ENCODE measurements around the gene C17orf107.
"Not testable (repeated sequence)": the region's sequence is repeated elsewhere in the genome, so short reads cannot be mapped to it uniquely, and the experiment has no call there.

The C17orf107 gene

GRCh38 chr17:4899341-4900230 lies at the start of gene C17orf107:
C17orf107 (plus strand) TSS chr17:4899536; CDS start chr17:4899763, 227 bp downstream.
- peak; percentile 29 for DNase-seq

GRCh38 chr17:4850246-4850645 lies 49.1 kb upstream of the C17orf107 start:
- no peak for DNase-seq

GRCh38 chr17:4851084-4851483 lies 48.3 kb upstream of the C17orf107 start:
- no peak for DNase-seq

- no peak for DNase-seq
Measured at GRCh38 chr17:4852567-4853207, 46.6 kb upstream of the C17orf107 start.

GRCh38 chr17:4853208-4853671 lies 46.1 kb upstream of the C17orf107 start:
- DNase-seq = no peak

GRCh38 chr17:4854111-4854681 lies 45.1 kb upstream of the C17orf107 start:
- no peak for DNase-seq

- no peak for DNase-seq
Measured at GRCh38 chr17:4856271-4856936, 42.9 kb upstream of the C17orf107 start.

GRCh38 chr17:4856937-4857314 lies 42.4 kb upstream of the C17orf107 start:
- DNase-seq = no peak

GRCh38 chr17:4857347-4857746 lies 42.0 kb upstream of the C17orf107 start:
- not testable (repeated sequence) for DNase-seq

- DNase-seq = no peak
Measured at GRCh38 chr17:4858068-4858881, 41.1 kb upstream of the C17orf107 start.

GRCh38 chr17:4858882-4859260 lies 40.5 kb upstream of the C17orf107 start:
- no peak for DNase-seq

GRCh38 chr17:4859816-4860625 lies 39.3 kb upstream of the C17orf107 start:
- no peak for DNase-seq

GRCh38 chr17:4860651-4861050 lies 38.7 kb upstream of the C17orf107 start:
- DNase-seq = no peak

- no peak for DNase-seq
Measured at GRCh38 chr17:4861052-4861451, 38.3 kb upstream of the C17orf107 start.

- DNase-seq = no peak
Measured at GRCh38 chr17:4862720-4863119, 36.6 kb upstream of the C17orf107 start.

- DNase-seq = no peak
Measured at GRCh38 chr17:4863321-4863720, 36.0 kb upstream of the C17orf107 start.

- DNase-seq = not testable (repeated sequence)
Measured at GRCh38 chr17:4867535-4867934, 31.8 kb upstream of the C17orf107 start.

GRCh38 chr17:4869058-4869998 lies 30.0 kb upstream of the C17orf107 start:
- DNase-seq = not testable (repeated sequence)

- DNase-seq = no peak
Measured at GRCh38 chr17:4870855-4871254, 28.5 kb upstream of the C17orf107 start.

- DNase-seq = no peak
Measured at GRCh38 chr17:4872786-4873185, 26.6 kb upstream of the C17orf107 start.

All from SIG-M5 (cell line).